CD4-positive, alpha-beta T cell treated with Interleukin-10 for 1 hour (primary cell): ENCODE results near the gene ZNF248.

ENCODE experiments used
- DNase-seq: peaks from one replicate; pipeline ENCODE4 v3.0.0-alpha.2; 2020

ZNF248 gene

GRCh38 chr10:37819797-37820196 lies 37.6 kb downstream of the ZNF248 start:
- no peak for DNase-seq

GRCh38 chr10:37816290-37816689 lies 41.1 kb downstream of the ZNF248 start:
- DNase-seq = no peak

DNA sequence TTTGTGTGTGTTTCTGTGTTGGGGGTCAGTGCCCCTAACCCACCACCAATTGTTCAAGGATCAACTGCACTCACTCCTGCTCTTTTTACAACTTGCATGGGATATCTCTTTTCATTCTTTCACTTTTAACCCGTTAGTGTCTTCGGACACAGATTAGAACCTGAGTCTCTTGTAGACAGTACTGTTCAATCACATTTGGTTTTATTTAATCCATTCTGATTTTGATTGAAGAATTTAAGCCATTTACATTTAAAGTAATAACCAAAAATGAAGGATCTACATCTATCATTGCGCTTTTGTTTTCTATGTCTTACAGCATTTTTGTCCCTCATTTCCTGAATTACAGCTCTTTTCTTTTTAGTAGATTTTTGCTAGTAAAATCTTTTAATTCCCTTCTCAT lies 43.6 kb downstream of the ZNF248 start:
- no peak for DNase-seq

GRCh38 chr10:37812290-37812689 lies 45.1 kb downstream of the ZNF248 start:
- no peak for DNase-seq

- DNase-seq = no peak
These were observed 54.1 kb downstream of the ZNF248 start for GRCh38 chr10:37803269-37803668.

DNA sequence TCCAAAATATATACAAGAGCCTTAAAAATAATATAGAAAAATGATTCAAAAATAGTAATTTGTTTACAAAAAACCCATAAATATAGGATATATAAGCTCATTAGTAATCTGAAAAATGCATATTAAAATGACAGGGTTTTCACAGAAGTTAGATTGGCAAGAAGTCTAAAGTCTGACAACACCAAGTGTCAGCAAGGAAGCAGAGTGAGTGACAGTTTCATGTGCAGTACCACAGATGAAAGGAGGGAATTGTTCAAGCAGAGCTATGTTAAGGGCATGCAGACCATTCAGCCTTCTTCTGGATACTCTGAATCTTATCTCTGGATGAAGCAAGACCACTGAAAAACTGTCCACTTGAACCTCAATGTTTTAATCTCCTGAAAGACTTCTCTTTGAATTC lies 55.9 kb downstream of the ZNF248 start:
- DNase-seq = no peak

- no peak for DNase-seq
These were observed 63.0 kb downstream of the ZNF248 start for GRCh38 chr10:37794305-37794976.

- no peak for DNase-seq
These were observed 67.8 kb downstream of the ZNF248 start for GRCh38 chr10:37789590-37789989.

- no peak for DNase-seq
These were observed 72.7 kb downstream of the ZNF248 start for GRCh38 chr10:37784678-37785077.

DNA sequence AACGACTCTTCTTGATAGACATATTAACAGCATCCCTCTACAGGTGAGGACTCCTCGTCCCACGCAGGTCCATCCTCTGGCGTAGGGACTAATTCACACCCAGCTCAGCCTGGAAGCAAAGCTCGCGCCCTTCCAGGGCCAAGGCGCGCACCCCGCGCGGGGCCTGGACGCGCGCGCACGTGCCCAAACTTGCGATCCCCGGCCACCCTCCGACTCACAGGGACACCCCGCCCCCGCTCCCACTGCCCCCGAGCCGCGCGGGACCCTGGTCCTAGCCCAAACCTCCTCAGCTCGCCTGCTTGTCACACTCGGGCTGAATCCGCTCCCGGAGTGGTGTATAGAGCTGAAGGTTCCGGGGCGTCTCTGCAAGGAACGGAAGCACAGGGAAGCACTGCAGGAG lies 76.9 kb downstream of the ZNF248 start:
- DNase-seq = no peak

- DNase-seq = no peak
These were observed 80.4 kb downstream of the ZNF248 start for GRCh38 chr10:37777056-37777455.

GRCh38 chr10:37775612-37776011 lies 81.8 kb downstream of the ZNF248 start:
- DNase-seq = no peak

DNA sequence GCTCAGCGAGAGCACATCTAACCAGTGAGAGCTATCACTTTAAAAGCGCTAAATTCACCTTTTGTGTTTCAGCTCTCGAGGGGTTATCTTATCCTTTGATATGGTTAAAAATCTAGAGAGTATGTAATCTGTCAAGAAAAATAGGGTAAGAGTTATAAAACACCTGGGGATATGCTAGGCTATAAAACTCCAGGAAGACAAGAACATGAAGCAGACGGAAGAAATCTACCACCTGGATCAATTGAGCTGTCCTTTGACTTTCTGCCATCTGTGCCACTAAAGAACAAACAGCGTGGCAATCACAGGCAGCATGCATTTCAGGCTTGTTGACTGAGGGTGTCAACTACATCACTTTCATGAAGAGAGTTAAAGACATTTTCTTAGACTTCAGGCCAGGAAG lies 83.1 kb downstream of the ZNF248 start:
- no peak for DNase-seq

DNA sequence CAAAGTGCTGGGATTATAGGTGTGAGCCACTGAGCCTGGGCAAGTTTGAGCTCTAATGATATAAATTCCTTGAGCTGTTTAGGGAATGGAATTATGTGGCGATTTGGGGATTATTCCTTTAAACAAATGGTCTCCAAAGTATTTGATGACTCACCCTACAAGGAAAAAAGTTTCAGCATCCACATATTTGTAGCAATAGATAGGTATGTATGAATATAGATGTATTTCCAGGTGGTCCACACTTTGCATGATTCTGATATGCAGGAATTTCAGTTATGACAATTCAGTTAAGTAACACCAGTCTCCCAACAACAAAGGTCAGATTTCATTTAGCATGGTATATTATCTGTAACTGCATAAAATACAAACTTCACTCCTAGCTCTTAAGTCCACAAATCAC lies 92.2 kb downstream of the ZNF248 start:
- no peak for DNase-seq

GRCh38 chr10:37763132-37763531 lies 94.3 kb downstream of the ZNF248 start:
- DNase-seq = no peak

DNA sequence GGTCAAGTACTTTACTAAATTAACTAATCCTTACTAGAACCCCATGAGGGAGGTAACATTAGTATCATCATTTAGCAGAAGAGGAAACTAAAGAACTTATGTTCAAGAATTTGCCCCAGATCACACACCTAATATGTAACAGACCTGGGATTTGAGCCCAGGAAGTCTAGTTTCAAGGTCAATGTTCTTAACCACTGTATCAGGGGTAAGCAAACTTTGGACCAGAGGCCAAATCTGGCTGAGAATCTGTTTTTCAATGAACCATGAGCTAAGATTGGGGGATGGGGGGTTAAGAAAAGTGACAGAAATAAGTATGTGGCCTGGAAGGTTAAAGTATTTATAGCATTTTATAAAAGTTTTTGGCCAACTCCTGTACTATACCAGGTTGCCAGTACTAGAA lies 95.1 kb downstream of the ZNF248 start:
- no peak for DNase-seq

DNA sequence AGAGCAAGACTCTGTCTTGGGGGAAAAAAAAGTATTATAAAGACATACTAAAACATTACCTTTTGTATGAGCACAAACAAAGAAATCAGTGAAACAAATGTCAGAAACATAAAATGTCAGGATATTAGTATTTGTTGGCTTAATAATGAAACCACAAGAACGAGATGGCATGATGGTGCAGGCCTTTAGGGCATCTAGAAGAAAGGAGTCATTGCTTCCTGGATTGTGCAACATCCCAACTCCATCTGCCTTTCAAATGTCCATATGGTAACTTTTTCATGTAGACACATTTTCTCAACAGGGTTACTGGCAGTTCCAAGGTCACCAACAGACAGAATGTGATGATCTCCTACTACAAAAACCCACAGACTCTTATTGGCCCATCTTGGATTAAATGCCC lies 96.6 kb downstream of the ZNF248 start:
- no peak for DNase-seq

DNA sequence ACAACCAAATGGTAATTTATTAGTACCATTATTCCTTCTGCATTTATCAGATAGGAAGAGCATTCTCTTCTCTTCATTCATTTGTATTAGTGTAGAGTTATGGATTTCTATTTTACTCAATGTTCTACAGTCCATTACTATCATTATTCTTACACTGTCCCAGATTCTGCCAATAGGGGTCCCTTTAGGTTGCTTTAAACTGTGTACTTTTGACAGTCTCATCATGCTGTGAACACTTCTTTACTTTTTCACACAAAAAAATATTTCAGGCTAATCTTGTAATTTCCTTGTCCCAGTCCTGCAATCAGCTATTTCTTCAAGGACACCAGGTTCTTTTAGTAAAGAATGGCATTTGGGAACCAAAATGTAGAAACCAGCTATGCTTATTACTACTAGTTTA lies 99.3 kb downstream of the ZNF248 start:
- no peak for DNase-seq

DNA sequence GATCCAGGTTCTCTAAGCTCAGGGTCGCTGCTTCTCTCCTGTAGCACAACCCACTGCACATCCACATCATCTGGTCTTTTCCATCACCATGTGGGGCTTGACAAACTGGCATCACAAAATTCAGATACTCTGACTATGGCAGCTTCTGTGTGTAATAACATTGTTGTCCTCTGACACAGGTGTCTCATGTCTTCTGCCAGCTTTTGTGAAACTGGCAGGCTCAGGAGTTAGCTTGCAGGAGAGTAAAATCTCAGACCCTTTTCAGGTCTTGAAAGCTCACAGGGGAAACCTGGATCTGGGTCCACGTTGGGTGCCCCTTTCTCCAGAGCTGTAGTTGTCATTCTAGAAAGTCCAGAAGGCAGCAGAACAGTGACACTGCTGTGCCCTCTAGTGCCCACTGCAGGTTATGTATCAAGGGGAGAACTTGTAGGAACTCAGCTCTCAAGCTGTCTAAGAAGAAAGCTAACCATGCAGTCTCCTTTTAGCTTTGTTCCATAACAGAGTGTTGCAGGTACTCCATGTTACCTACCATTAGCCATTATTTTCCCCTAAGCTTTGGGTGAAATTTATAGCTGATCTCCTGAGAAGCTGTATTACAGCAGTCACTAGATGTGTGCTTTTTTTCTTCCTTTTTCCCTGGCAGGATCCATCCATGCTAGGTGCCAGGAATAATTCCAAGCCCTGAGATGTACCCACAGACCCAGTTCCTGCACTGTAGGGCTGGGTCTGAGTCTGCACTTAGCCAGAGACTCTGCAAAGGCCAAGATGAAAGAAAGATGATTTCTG lies 102.7 kb downstream of the ZNF248 start:
- DNase-seq = no peak

- DNase-seq = no peak
These were observed 105.0 kb downstream of the ZNF248 start for GRCh38 chr10:37752334-37752875.

DNA sequence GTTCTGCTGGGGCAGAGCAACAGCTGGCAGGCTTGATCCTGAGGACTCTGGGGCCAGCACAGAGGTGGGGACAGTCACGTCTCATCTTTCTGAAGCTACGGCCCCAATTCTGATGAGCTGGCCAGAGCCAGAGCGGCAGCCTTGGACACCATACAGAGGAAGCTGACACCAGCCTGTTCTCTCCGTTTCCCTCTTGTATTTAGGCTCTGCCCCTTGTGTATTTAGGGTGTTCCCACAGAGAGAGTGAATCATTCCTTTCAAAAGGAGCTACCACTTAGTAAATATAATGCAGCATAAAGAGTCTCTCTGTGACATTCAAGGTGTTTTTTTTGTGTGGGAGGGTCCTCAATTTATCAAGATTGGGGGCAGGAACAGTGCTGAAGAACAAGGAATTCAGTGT lies 109.2 kb downstream of the ZNF248 start:
- no peak for DNase-seq

- DNase-seq = no peak
These were observed 110.3 kb downstream of the ZNF248 start for GRCh38 chr10:37747081-37747480.

GRCh38 chr10:37741831-37742230 lies 115.6 kb downstream of the ZNF248 start:
- no peak for DNase-seq

- DNase-seq = no peak
These were observed 118.2 kb downstream of the ZNF248 start for GRCh38 chr10:37739181-37739580.
